ENCODE results near the gene AMPH.

The AMPH gene

DNA sequence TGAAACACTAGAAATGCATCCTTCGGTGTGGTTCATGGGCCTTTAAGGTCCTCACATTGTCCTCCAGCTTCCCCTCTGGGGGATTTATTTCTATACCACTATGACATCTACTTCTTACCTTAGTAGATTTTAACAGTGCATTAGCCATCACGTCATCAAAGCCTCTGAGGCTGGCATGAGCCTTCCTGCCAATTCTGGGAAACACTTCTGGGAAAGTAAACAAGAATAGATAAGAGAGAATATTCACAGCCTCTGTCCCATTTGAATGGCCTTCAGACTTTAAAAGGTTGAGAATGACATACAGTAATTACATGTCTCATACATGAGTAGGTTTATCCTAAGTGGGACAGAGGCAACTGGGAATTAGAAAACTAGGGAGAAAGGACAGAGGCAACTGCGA, 89.7 kb downstream of the AMPH start:
- Histone ChIP-seq H3K27ac (ENCODE audit: low read depth, low read length, severe bottlenecking) (no peak overlapping the region), H3K4me1 (ENCODE audit: control insufficient read depth, insufficient read depth, low read length, poor library complexity, severe bottlenecking) (no peaks in the 10 kb centered on the region), H3K9me3 (ENCODE audit: control insufficient read depth, low read length) (no peaks in the 10 kb centered on the region), H3K4me3 (ENCODE audit: extremely low read depth, insufficient read depth, low read length, poor library complexity, severe bottlenecking) (no peak overlapping the region), H3K36me3 (ENCODE audit: control insufficient read depth, insufficient read depth, low read length) (no peaks in the 10 kb centered on the region)
- WGBS, 2 experiments (ENCODE audit: insufficient coverage in 2 of 2): 88% methylated on average over 1 of the region's 3 CpGs; no CpG with 5 or more reads in 1 of the 2 experiments

DNA sequence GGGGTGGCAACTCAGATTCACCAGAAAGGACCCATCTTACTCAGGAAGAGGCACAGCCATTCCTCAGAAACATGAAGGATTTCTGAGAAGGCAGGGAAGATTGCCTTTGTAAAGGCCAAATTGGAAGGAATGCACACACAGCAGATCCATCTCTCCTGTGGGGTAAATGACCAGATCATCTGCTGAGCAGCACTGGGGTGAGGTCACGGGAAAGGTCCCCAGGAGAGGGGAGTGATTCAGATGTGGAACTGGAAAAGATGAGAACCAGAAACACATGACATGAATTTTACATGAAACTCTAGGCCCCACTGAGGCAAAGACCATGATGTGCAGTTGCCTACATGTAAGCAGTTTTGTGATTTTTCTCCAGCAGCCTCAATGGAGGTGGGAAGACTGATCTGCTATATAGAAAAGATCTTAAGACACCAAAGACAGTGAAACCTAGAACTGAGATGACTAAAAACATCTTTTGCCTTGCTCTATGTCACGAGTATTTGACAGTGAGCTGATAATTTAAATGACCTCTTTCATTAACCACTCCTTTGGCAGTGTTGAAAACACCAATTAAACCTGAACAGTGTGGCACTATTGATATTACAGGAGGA, 91.6 kb downstream of the AMPH start:
- no peak overlapping the region for H3K27ac ChIP-seq (ENCODE audit: low read depth, low read length, severe bottlenecking)
- WGBS, 2 experiments (ENCODE audit: insufficient coverage in 2 of 2): 80 to 83% methylated on average over 1 of the region's 2 CpGs
- no peaks in the 10 kb centered on the region for H3K4me1 ChIP-seq (ENCODE audit: control insufficient read depth, insufficient read depth, low read length, poor library complexity, severe bottlenecking)
- no peaks in the 10 kb centered on the region for H3K36me3 ChIP-seq (ENCODE audit: control insufficient read depth, insufficient read depth, low read length)
- no peaks in the 10 kb centered on the region for H3K9me3 ChIP-seq (ENCODE audit: control insufficient read depth, low read length)
- no peak overlapping the region for H3K4me3 ChIP-seq (ENCODE audit: extremely low read depth, insufficient read depth, low read length, poor library complexity, severe bottlenecking)

DNA sequence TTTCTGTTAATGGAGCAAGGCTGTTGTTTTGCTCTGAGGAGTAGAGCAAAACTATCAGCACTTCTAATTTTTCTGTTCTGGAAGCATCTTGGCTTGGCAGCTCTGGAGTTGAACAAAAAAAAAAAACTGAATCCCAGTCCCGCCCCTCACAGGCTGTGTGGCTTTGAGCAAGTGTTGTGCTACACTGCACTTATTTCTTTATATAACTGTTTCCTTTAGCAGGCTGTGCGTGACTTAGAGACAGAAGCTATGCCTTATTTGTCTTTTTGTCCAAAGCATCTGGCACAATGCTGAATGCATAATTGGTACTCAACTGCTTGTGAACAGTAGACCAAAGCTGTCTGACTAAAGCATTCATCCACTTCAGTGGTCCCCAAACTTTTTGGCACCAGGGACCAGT, 96.1 kb downstream of the AMPH start:
- Histone ChIP-seq H3K9me3 (ENCODE audit: control insufficient read depth, low read length) (no peaks in the 10 kb centered on the region), H3K36me3 (ENCODE audit: control insufficient read depth, insufficient read depth, low read length) (no peaks in the 10 kb centered on the region), H3K4me1 (ENCODE audit: control insufficient read depth, insufficient read depth, low read length, poor library complexity, severe bottlenecking) (peaks cover 4% of the 10 kb centered on the region), H3K27ac (ENCODE audit: low read depth, low read length, severe bottlenecking) (no peak overlapping the region), H3K4me3 (ENCODE audit: extremely low read depth, insufficient read depth, low read length, poor library complexity, severe bottlenecking) (no peak overlapping the region)
- 67 to 100% methylated on average over 1 of the region's 2 CpGs for WGBS, 2 experiments (ENCODE audit: insufficient coverage in 2 of 2)

DNA sequence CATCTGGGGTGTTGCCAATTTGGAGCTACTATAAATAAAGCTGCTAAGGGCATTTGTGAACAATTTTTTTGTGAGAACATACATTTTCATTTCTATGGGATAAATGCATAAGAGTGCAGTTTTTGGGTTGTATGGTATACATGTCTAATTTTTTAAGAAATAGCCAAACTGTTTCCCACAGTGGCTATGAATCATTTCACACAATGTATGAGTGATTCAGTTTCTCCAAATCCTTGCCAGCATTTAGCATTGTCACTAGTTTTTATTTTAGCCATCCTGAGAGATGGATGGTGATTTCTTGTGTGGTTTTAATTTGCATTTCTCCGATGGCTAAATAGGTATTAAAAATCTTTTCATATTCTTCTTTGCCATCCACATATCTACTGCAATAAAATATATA, 105.3 kb downstream of the AMPH start:
- H3K4me1 ChIP-seq (ENCODE audit: control insufficient read depth, insufficient read depth, low read length, poor library complexity, severe bottlenecking): peaks cover 4% of the 10 kb centered on the region
- no peak overlapping the region for H3K27ac ChIP-seq (ENCODE audit: low read depth, low read length, severe bottlenecking)
- no CpG with 5 or more reads among the region's 1 CpG for WGBS, 2 experiments (ENCODE audit: insufficient coverage in 2 of 2)
- H3K9me3 ChIP-seq (ENCODE audit: control insufficient read depth, low read length): no peaks in the 10 kb centered on the region
- no peak overlapping the region for H3K4me3 ChIP-seq (ENCODE audit: extremely low read depth, insufficient read depth, low read length, poor library complexity, severe bottlenecking)
- no peaks in the 10 kb centered on the region for H3K36me3 ChIP-seq (ENCODE audit: control insufficient read depth, insufficient read depth, low read length)

DNA sequence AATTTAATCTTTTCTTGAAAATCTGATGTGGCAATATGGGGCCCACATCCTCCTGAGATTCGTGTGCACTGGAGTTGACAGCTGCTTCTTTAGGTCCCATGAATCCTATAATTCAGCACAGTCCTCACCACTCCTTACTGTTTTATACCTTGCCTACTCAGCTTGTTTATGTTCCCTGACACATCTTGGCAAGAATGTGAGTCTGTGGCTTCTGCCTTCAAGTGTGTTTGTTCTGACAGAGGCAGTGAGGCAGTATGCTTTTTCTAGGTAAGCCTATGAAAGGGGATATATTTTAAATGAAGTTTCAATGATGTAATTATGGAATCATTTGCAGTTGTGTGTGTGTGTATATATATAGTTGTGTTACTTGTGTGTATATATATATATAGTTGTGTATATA, 106.4 kb downstream of the AMPH start:
- no peaks in the 10 kb centered on the region for H3K36me3 ChIP-seq (ENCODE audit: control insufficient read depth, insufficient read depth, low read length)
- no peak overlapping the region for H3K4me3 ChIP-seq (ENCODE audit: extremely low read depth, insufficient read depth, low read length, poor library complexity, severe bottlenecking)
- H3K4me1 ChIP-seq (ENCODE audit: control insufficient read depth, insufficient read depth, low read length, poor library complexity, severe bottlenecking): no peaks in the 10 kb centered on the region
- no peak overlapping the region for H3K27ac ChIP-seq (ENCODE audit: low read depth, low read length, severe bottlenecking)
- H3K9me3 ChIP-seq (ENCODE audit: control insufficient read depth, low read length): no peaks in the 10 kb centered on the region
- WGBS, 2 experiments (ENCODE audit: insufficient coverage in 2 of 2): 80% methylated on average over 1 of the region's 1 CpG; no CpG with 5 or more reads in 1 of the 2 experiments

DNA sequence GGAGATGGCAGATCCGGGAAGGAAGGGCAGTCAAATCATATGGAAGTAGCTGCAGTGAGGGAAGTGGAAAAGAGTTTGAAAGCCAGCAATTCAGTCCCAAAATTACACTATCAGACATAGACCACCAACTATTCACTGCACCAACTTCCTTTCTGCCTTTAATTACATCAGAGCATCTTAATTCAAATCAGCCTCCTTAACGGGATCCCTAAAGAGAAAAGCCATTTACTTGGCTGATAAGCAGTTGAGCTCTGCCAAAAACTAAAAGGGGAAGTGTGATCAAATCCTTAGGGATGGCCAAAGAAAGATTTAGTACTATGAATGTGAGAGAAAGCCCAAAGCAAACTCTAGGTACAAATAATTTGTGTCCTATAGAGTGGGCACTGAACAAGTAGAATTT, 110.4 kb downstream of the AMPH start:
- Histone ChIP-seq H3K9me3 (ENCODE audit: control insufficient read depth, low read length) (no peaks in the 10 kb centered on the region), H3K27ac (ENCODE audit: low read depth, low read length, severe bottlenecking) (no peak overlapping the region), H3K4me1 (ENCODE audit: control insufficient read depth, insufficient read depth, low read length, poor library complexity, severe bottlenecking) (no peaks in the 10 kb centered on the region), H3K4me3 (ENCODE audit: extremely low read depth, insufficient read depth, low read length, poor library complexity, severe bottlenecking) (no peak overlapping the region), H3K36me3 (ENCODE audit: control insufficient read depth, insufficient read depth, low read length) (no peaks in the 10 kb centered on the region)
- 60 to 93% methylated on average over 1 to 2 of the region's 2 CpGs for WGBS, 2 experiments (ENCODE audit: insufficient coverage in 2 of 2)

DNA sequence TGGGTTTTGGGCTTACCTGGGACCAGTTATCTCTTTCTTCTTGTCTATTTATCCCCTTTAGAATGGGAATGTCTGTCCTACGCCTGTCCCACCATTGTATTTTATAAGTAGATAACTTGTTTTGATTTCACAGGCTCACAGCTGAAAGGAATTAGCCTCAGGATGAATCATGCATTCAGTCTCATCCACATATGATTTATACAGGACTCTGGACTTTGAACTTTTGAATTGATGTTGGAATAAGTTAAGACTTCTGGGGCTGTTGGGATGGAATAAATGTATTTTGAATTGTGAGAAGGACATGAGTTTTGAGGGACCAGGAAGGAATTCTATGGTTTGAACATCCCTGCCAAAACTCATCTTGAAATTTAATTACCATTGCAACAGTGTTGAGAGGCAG, 112.6 kb downstream of the AMPH start:
- H3K9me3 ChIP-seq (ENCODE audit: control insufficient read depth, low read length): no peaks in the 10 kb centered on the region
- no peaks in the 10 kb centered on the region for H3K36me3 ChIP-seq (ENCODE audit: control insufficient read depth, insufficient read depth, low read length)
- WGBS, 2 experiments (ENCODE audit: insufficient coverage in 2 of 2): 100% methylated on average over 1 of the region's 1 CpG; no CpG with 5 or more reads in 1 of the 2 experiments
- no peaks in the 10 kb centered on the region for H3K4me1 ChIP-seq (ENCODE audit: control insufficient read depth, insufficient read depth, low read length, poor library complexity, severe bottlenecking)
- no peak overlapping the region for H3K27ac ChIP-seq (ENCODE audit: low read depth, low read length, severe bottlenecking)
- no peak overlapping the region for H3K4me3 ChIP-seq (ENCODE audit: extremely low read depth, insufficient read depth, low read length, poor library complexity, severe bottlenecking)

DNA sequence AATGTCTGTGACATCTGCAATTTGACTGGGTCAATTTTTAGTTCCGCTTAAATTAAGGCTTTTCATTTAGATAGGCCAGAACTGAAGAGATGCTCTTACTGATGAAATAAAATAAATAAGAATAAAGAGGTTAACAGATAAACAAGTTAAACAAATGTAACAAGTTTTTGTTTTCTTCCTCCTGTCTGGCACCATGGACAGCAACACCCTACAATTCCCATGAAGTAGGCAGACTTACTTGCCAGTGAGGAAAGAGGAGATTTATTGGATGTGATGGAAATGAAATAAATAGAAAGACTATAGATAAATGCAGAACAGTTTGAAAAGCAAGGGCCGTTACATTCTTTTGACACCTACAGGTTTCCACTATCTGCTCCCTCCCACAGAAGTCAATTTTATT, 118.5 kb downstream of the AMPH start:
- no CpG with 5 or more reads among the region's 2 CpGs for WGBS, 2 experiments (ENCODE audit: insufficient coverage in 2 of 2)
- Histone ChIP-seq H3K9me3 (ENCODE audit: control insufficient read depth, low read length) (no peaks in the 10 kb centered on the region), H3K4me3 (ENCODE audit: extremely low read depth, insufficient read depth, low read length, poor library complexity, severe bottlenecking) (no peak overlapping the region), H3K4me1 (ENCODE audit: control insufficient read depth, insufficient read depth, low read length, poor library complexity, severe bottlenecking) (no peaks in the 10 kb centered on the region), H3K36me3 (ENCODE audit: control insufficient read depth, insufficient read depth, low read length) (no peaks in the 10 kb centered on the region), H3K27ac (ENCODE audit: low read depth, low read length, severe bottlenecking) (no peak overlapping the region)

DNA sequence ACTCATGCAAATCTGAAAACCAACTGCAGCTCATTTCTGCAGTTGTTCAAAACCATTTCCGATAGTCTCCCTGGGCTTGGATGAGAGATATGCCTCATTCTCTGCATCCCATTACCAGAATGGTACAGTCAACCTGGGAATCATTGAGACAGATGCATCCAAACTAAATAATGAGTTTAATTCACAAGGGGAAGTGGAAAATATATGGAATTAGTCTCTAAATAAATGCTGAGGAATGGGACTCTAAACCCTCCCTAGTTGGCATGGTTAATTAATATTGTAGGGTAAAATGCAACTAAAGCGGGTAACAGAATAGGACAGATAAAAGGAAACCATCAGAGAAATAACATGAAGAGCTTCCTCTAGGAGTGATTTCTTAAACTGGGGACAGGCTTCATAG, 118.9 kb downstream of the AMPH start:
- Histone ChIP-seq H3K4me1 (ENCODE audit: control insufficient read depth, insufficient read depth, low read length, poor library complexity, severe bottlenecking) (no peaks in the 10 kb centered on the region), H3K27ac (ENCODE audit: low read depth, low read length, severe bottlenecking) (no peak overlapping the region), H3K9me3 (ENCODE audit: control insufficient read depth, low read length) (no peaks in the 10 kb centered on the region), H3K36me3 (ENCODE audit: control insufficient read depth, insufficient read depth, low read length) (no peaks in the 10 kb centered on the region), H3K4me3 (ENCODE audit: extremely low read depth, insufficient read depth, low read length, poor library complexity, severe bottlenecking) (no peak overlapping the region)
- 84 to 92% methylated on average over 2 of the region's 2 CpGs for WGBS, 2 experiments (ENCODE audit: insufficient coverage in 2 of 2)

DNA sequence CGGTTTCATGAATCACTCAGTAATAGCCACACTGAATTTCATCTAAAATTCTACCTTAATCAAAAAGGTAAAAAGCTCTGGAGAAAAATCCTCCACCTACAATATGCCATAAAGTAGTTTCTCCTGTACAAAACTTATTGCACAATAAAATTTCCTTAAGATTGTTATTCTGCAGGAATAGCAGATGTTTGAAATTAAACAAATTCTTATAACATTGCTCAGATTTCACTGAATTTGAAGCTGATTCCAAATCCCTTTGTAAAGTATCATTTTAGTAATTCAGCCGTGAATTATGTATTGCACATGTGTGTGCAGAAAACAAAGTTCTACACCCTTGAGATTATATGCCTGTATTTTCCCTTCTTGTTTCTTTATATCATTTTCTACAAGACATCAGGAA, 123.8 kb downstream of the AMPH start:
- Histone ChIP-seq H3K27ac (ENCODE audit: low read depth, low read length, severe bottlenecking) (no peak overlapping the region), H3K9me3 (ENCODE audit: control insufficient read depth, low read length) (no peaks in the 10 kb centered on the region), H3K4me3 (ENCODE audit: extremely low read depth, insufficient read depth, low read length, poor library complexity, severe bottlenecking) (no peak overlapping the region), H3K4me1 (ENCODE audit: control insufficient read depth, insufficient read depth, low read length, poor library complexity, severe bottlenecking) (no peaks in the 10 kb centered on the region), H3K36me3 (ENCODE audit: control insufficient read depth, insufficient read depth, low read length) (no peaks in the 10 kb centered on the region)
- WGBS, 2 experiments (ENCODE audit: insufficient coverage in 2 of 2): 88% methylated on average over 1 of the region's 2 CpGs; no CpG with 5 or more reads in 1 of the 2 experiments

DNA sequence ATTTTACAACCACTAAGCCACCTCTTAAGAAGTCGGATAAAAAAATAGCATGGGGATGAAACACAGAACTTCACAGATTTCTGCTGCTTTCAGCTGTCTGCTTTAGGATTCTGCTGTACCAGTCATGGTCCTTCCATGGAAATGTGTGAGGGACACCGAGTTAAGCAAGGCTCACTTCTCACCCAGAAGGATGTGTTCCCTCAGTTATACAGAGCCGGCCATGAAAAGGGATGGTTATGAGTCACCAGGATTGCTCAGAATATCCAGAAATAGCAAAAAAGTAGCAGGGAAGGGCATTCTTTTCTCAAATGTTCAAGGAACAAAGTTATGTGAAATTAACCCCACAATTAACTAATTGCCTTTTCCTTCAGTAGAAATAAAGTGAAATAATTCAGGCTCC, 124.4 kb downstream of the AMPH start:
- Histone ChIP-seq H3K36me3 (ENCODE audit: control insufficient read depth, insufficient read depth, low read length) (no peaks in the 10 kb centered on the region), H3K4me3 (ENCODE audit: extremely low read depth, insufficient read depth, low read length, poor library complexity, severe bottlenecking) (no peak overlapping the region), H3K27ac (ENCODE audit: low read depth, low read length, severe bottlenecking) (no peak overlapping the region), H3K9me3 (ENCODE audit: control insufficient read depth, low read length) (no peaks in the 10 kb centered on the region), H3K4me1 (ENCODE audit: control insufficient read depth, insufficient read depth, low read length, poor library complexity, severe bottlenecking) (no peaks in the 10 kb centered on the region)
- WGBS, 2 experiments (ENCODE audit: insufficient coverage in 2 of 2): 92 to 100% methylated on average over 1 to 2 of the region's 3 CpGs
